Large intestine (tissue), 3 donors: ENCODE measurements around the gene GNL3. TPM values are rescaled to one million over a fixed set of nuclear protein-coding genes. Genes with fewer than 3 reads are reported as not detected.

ENCODE experiments used
- DNase-seq, 2 donors: peaks; one replicate each; pipeline versions ENCODE4 v3.0.0 to v3.0.0-alpha.2; 2013
- H3K27ac ChIP-seq: one replicate; pipeline ENCODE4 v1.5.1; 2013; ENCODE audit warnings: low read length
- H3K27me3 ChIP-seq: 2 replicates; pipeline ENCODE4 v1.6.1; 2013; ENCODE audit warnings: low read length; ENCODE audit not compliant: control insufficient read depth, insufficient read depth
- H3K36me3 ChIP-seq: 2 replicates; pipeline ENCODE4 v1.6.1; 2013; ENCODE audit warnings: low read length; ENCODE audit not compliant: control insufficient read depth, insufficient read depth
- H3K4me1 ChIP-seq: one replicate; pipeline ENCODE4 v1.6.1; 2013; ENCODE audit warnings: low read length; ENCODE audit not compliant: control insufficient read depth, insufficient read depth
- H3K4me3 ChIP-seq: one replicate; pipeline ENCODE4 v1.5.1; 2013; ENCODE audit warnings: low read length
- H3K9me3 ChIP-seq: one replicate; pipeline ENCODE4 v1.6.1; 2013; ENCODE audit warnings: mild to moderate bottlenecking, low read depth, low read length, moderate library complexity; ENCODE audit not compliant: control insufficient read depth
- WGBS: methylation state at CpG from one replicate; pipeline ENCODE4 v1.1.5; 2013; ENCODE audit warnings: low lambda C conversion rate; ENCODE audit not compliant: insufficient coverage; 5-methylcytosine and 5-hydroxymethylcytosine counted together
- polyA plus RNA-seq: library from polyadenylated mRNA; unstranded; fragments of 120-200 nt; gene quantifications from one replicate; pipeline ENCODE4 v1.2.1, GENCODE V29; 2013

The GNL3 gene
- polyA plus RNA-seq, 1 donor = 96.2 TPM

DNA sequence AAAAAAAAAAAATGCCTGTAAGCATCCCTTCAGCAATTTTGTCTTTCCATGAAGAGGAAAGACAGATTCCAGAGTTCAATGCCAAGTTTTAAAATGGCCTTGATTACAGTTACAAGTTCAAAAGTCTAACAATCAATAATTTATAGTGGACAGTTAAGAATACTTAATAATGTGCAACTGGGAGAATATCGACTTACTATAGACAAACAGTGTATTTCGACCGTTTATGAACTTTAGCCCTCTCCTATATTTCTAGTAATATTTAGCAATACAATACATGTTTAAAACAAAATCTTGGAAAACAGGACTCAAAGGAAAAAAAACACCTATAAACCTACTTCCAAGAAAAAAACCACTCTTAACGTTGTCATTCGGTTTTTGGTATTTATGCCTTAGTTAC lies 1.6 kb upstream of the GNL3 start:
- H3K4me3 ChIP-seq = no peak overlapping the region
- DNase-seq = no peak
- WGBS = 33% methylated on average over 3 of the region's 5 CpGs
- H3K4me1 ChIP-seq = peaks cover 28% of the 10 kb centered on the region
- H3K27me3 ChIP-seq = no peaks in the 10 kb centered on the region
- peaks cover 27% of the 10 kb centered on the region for H3K36me3 ChIP-seq
- no peaks in the 10 kb centered on the region for H3K9me3 ChIP-seq
- no peak overlapping the region for H3K27ac ChIP-seq

DNA sequence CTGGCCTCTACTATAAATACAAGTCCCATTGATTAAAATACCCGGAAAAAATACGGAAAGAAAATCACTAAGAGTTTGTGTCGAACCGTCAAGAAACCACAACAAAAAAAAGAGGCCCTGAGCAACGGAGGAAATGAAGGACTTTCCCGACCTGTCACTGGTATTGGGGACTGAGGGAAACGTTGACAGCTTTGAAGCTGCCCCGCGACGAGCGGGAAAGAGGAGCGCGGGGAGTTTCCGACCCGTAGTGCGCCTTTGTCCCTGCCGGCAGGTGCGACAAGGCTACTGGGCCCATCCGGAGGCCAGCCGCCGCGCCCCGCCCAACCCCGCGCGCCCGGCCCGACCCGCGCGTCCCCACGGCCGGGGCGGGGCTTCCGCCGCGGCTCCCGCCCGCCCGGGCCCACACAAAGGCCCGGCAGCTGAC lies 535 bp upstream of the GNL3 start:
- H3K9me3 ChIP-seq = no peaks in the 10 kb centered on the region
- H3K27ac ChIP-seq = peak overlapping the region; percentile 83

DNA sequence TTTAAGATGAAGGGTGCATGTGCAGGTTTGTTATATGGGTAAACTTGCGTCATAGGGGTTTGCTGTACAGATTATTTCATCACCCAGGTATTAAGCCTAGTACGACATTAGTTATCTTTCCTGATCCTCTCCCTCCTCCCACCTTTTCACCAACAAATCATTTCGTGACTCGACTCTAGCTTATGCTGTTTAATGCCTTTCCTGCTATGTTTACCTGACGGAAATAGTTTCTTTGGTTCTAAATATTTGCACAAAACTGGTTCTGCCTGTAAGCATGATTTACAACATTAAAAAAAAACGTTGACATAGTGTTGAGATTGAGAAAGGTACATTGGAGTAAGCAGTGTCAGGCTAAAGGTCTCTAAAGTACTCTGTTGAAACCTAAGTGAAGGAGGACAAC lies 2.4 kb downstream of the GNL3 start:
- H3K9me3 ChIP-seq = no peaks in the 10 kb centered on the region
- H3K27ac ChIP-seq = no peak overlapping the region
- no peaks in the 10 kb centered on the region for H3K27me3 ChIP-seq
- DNase-seq = no peak
- 24% methylated on average over 2 of the region's 6 CpGs for WGBS
- H3K36me3 ChIP-seq = peaks cover 56% of the 10 kb centered on the region
- H3K4me1 ChIP-seq = peaks cover 19% of the 10 kb centered on the region
- H3K4me3 ChIP-seq = no peak overlapping the region

More for the DNA sequence above, 535 bp upstream of the GNL3 start:
- Histone ChIP-seq H3K36me3 (peaks cover 32% of the 10 kb centered on the region), H3K27me3 (no peaks in the 10 kb centered on the region), H3K4me1 (peaks cover 28% of the 10 kb centered on the region), H3K4me3 (peak overlapping the region; percentile 74)
- 0% methylated on average over 2 of the region's 41 CpGs for WGBS
- DNase-seq = peak in 1 of 2 donors; percentile 68

DNA sequence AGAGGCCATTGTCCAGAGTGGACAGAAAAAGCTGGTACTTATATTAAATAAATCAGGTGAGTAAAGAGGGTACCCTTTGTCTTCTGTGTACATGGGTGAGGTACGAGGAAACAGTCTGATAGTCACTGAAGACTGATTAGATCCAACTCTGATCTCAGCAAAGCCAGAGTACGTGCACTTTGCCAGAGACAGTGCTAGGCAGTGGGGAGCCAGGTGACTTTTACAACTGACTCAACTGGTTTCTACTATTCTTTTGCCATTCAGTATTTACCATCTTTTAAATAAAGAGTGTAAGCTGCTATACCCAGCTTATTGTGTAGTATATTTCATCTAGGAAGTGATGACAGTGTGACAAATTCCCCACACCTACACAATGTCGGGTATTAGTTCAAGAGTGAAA lies 3.3 kb downstream of the GNL3 start:
- Histone ChIP-seq H3K27ac (no peak overlapping the region), H3K4me3 (no peak overlapping the region), H3K9me3 (no peaks in the 10 kb centered on the region), H3K36me3 (peaks cover 64% of the 10 kb centered on the region), H3K4me1 (peaks cover 14% of the 10 kb centered on the region), H3K27me3 (no peaks in the 10 kb centered on the region)
- WGBS = 89% methylated on average over 1 of the region's 3 CpGs
- DNase-seq = no peak

DNA sequence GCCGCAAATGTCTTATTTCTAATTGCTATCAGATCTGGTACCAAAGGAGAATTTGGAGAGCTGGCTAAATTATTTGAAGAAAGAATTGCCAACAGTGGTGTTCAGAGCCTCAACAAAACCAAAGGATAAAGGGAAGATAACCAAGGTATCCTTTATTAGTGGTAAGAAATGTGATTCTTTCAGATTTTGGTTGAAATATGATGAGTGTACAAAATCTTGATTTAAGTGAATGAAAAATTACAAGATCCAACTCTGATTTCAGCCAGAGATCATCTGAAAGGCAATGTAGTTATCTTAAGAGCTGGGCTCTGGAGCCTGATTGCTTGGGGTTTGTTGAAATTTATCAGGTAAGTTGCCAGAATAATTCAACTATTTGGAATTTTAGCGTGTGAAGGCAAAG lies 4.7 kb downstream of the GNL3 start:
- H3K4me1 ChIP-seq = peaks cover 14% of the 10 kb centered on the region
- no peak for DNase-seq
- WGBS = no CpG with 5 or more reads among the region's 2 CpGs
- H3K9me3 ChIP-seq = no peaks in the 10 kb centered on the region
- H3K36me3 ChIP-seq = peaks cover 74% of the 10 kb centered on the region
- H3K27ac ChIP-seq = no peak overlapping the region
- H3K27me3 ChIP-seq = no peaks in the 10 kb centered on the region
- no peak overlapping the region for H3K4me3 ChIP-seq

DNA sequence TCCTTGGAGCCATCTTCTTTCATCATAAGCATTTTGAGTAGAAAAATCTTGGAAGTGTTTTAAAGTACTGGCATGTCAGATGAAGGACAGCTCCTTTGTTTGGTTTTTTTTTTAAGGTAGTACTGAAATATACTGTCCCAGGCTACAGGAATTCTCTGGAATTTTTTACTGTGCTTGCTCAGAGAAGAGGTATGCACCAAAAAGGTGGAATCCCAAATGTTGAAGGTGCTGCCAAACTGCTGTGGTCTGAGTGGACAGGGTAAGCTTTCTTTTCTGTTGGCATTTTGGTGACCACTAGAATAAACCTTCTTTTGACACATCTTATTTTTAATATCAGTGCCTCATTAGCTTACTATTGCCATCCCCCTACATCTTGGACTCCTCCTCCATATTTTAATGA lies 7.2 kb downstream of the GNL3 start:
- DNase-seq = no peak
- H3K4me1 ChIP-seq = peaks cover 6% of the 10 kb centered on the region
- H3K27ac ChIP-seq = no peak overlapping the region
- no peaks in the 10 kb centered on the region for H3K27me3 ChIP-seq
- H3K36me3 ChIP-seq = peaks cover 80% of the 10 kb centered on the region
- no peak overlapping the region for H3K4me3 ChIP-seq
- H3K9me3 ChIP-seq = no peaks in the 10 kb centered on the region

DNA sequence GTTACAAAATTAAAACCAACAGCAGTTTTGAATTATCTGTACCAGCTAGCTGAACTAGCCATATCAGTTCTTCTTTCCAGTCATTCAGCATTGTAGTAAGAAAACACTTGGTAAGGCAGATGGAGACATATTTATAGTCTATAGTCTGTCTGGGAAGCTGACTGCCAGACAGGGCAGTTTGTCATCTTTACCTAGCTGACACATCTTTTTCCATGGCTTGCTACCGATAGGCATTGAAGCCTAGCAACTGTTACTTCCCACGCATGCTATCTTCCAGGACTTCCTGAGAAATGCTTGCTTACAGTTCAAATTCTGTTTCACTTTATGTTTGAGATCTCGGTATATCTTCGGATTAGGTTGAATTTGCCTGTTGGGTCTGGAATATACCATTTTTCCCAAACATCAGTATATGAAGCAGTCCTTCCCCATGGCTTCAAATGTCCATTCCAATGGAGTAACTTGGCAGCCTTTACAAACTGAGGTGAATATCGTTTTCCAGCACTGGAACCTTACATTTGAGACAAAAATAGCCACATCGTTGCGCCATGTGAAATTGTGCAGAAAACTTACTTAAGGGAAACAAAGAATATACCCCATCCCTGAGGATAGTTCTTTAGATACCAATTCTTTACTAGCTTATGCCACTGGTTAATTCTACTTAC lies 8.8 kb downstream of the GNL3 start:
- Histone ChIP-seq H3K36me3 (peaks cover 68% of the 10 kb centered on the region), H3K9me3 (no peaks in the 10 kb centered on the region), H3K27me3 (no peaks in the 10 kb centered on the region), H3K27ac (no peak overlapping the region), H3K4me3 (no peak overlapping the region), H3K4me1 (no peaks in the 10 kb centered on the region)
- DNase-seq = no peak
- WGBS = no CpG with 5 or more reads among the region's 7 CpGs

DNA sequence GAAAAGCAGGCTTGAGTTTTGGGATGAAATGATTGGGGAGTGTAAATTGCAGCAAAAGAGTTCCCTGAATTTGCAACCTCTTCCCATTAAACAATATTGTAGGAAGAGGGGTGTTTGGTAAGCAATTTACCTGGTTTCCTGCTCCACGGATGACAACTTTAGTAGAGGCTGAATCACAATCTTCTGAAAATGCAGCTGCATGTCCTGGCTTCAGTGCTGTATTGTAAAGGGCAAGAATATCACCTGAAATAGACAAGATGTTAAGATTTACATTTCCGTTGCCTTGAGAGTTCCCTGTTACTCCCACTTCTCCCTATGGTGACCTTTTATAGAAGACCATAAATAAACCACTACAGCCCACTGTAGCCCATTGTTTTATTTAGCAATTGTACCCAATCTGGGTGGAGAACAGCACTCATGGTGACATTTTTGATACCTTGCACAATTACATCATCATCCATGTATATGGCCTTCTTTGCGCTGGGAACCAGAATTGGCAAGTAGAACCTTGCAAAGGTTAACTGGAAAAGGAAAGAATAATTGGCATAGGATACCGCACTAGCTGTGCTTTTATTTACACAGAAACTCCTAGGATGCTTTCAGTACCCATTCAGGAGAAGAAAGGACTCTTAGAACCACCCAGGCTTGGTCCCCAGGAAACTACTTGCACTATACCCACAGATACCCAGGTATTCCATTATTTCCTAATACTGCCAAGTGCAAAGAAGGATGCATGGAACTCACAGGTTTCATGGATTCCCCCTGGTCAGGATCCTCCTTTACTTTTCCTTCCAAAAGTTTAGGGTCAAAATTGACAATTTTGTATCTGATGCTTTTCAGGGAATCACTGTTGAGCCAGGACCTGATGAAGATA lies 10.2 kb downstream of the GNL3 start:
- no peaks in the 10 kb centered on the region for H3K9me3 ChIP-seq
- 100% methylated on average over 1 of the region's 4 CpGs for WGBS
- peaks cover 60% of the 10 kb centered on the region for H3K36me3 ChIP-seq
- no peaks in the 10 kb centered on the region for H3K4me1 ChIP-seq
- no peaks in the 10 kb centered on the region for H3K27me3 ChIP-seq
- no peak for DNase-seq
- H3K4me3 ChIP-seq = no peak overlapping the region
- no peak overlapping the region for H3K27ac ChIP-seq

DNA sequence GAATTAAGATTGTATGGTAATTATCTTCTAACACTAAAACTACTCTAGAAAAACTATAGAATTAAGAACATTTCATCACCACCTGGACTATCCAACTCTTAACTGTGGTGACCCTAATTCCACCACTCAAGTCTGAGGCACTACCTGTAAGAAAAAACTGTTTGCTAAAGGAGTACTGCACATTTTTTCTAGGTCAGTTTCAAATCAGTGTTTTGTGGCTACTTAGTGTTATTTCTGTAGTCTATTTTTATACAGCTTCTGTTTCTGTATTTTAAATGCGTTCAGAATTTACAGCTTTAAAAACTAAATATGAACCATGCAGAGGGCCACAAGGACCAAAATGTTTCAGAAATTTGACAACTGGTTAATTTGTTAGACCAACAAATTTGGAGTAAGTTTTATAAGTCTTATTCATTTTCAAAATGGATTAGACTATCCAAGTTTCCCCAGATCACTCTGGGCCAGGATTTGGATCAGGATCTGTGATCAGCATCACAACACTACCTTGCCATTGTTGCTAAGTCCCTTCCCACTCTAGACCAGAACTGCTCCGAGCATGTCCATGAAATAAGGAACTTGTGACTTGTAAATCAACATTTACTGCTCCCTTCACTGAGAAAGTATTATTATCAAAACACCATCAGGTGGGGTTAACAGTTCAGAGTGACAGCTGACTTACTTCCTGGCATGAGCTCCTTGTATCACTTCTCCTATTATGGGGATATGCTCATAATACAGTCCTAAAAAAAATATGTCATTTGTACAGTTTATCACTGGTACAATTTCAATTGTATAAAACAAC lies 11.2 kb downstream of the GNL3 start:
- Histone ChIP-seq H3K4me1 (no peaks in the 10 kb centered on the region), H3K9me3 (no peaks in the 10 kb centered on the region), H3K36me3 (peaks cover 52% of the 10 kb centered on the region), H3K4me3 (no peak overlapping the region), H3K27ac (no peak overlapping the region), H3K27me3 (no peaks in the 10 kb centered on the region)
- DNase-seq = no peak
- WGBS = no CpG with 5 or more reads among the region's 2 CpGs

DNA sequence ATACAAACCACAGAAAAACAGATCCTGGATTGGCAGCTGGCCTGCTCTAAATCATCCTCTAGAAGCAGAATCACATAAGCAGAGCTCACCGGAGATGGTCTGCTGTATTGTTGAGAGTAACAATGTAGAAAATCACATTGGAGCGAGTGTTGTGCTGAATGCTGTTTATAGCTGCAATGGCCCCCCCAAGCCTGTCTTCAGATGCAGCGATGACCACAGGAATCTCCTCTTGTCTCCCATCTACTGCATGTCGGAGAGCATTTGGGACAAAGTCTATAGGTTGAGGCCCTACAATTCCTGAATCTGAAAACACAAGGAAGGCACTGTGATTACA lies 11.8 kb downstream of the GNL3 start:
- no peak for DNase-seq
- Histone ChIP-seq H3K9me3 (no peaks in the 10 kb centered on the region), H3K36me3 (peaks cover 50% of the 10 kb centered on the region), H3K4me3 (no peak overlapping the region), H3K4me1 (no peaks in the 10 kb centered on the region), H3K27ac (no peak overlapping the region), H3K27me3 (no peaks in the 10 kb centered on the region)
- no CpG with 5 or more reads among the region's 4 CpGs for WGBS
